Fibroblast of upper back skin (primary cell): ENCODE results near the gene TRIM56.

ENCODE experiments used
- DNase-seq: peaks from one replicate; pipeline ENCODE4 v3.0.0-alpha.2; 2013

Gene TRIM56

GRCh38 chr7:101134399-101134980 is 49.2 kb downstream of the TRIM56 start:
- DNase-seq: peak; percentile 80

DNA sequence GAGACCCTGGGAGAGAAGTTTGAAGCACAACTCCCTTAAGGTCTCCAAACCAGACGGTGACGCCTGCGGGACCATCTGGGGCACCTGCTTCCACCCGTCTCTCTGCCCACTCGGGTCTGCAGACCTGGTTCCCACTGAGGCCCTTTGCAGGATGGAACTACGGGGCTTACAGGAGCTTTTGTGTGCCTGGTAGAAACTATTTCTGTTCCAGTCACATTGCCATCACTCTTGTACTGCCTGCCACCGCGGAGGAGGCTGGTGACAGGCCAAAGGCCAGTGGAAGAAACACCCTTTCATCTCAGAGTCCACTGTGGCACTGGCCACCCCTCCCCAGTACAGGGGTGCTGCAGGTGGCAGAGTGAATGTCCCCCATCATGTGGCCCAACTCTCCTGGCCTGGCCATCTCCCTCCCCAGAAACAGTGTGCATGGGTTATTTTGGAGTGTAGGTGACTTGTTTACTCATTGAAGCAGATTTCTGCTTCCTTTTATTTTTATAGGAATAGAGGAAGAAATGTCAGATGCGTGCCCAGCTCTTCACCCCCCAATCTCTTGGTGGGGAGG is 52.5 kb downstream of the TRIM56 start:
- no peak for DNase-seq

DNA sequence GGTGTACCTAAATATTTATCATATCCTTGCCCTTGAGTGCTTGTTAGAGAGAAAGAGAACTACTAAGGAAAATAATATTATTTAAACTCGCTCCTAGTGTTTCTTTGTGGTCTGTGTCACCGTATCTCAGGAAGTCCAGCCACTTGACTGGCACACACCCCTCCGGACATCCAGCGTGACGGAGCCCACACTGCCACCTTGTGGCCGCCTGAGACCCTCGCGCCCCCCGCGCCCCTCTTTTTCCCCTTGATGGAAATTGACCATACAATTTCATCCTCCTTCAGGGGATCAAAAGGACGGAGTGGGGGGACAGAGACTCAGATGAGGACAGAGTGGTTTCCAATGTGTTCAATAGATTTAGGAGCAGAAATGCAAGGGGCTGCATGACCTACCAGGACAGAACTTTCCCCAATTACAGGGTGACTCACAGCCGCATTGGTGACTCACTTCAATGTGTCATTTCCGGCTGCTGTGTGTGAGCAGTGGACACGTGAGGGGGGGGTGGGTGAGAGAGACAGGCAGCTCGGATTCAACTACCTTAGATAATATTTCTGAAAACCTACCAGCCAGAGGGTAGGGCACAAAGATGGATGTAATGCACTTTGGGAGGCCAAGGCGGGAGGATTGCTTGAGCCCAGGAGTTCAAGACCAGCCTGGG is 53.1 kb downstream of the TRIM56 start:
- peak; percentile 97 for DNase-seq

DNA sequence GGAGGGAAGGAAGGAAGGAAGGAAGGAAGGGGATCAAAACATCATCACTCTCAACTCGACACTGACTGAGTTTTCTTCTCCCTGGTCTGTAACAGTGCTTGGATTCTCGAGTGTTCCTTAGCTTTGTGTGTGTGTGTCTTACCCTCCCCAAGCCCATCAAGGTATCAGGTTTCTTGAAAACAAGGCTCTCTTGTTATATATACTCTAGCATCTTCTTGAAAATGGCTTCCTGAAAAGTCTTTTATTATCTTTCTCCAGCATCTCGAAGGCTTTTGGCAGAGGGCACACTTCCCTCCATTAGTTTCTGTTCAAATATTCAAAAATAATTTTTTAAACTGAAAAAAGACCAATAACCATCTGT is 55.0 kb downstream of the TRIM56 start:
- no peak for DNase-seq

DNA sequence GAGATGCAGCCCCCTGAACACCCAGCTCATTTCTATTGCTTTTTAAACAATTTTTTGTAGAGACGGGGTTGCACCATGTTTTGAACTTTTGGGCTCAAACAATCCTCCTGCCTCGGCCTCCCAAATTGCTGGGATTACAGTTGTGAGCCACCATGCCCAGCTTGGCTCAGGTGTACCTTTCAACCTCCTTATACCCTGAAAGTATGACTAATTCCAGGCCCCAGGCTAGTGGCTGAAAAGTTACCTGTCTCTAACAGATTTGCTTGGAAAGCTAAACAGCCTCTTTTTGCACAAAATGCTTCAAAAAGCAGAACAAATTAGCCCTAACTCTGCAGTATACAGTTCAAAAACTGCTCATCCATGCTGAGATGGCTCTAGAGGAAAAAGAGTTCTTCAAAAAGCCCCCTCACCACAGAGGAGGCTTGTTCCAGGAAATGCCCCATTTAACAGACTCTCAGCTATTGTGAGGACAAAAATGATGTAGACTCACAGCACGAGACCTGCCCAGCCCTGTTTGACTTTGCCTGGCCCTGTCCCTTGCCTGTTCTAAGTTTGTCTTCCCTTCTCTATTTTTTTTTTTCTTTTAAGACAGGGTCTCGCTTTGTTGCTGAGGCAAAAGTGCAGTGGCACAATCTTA is 55.6 kb downstream of the TRIM56 start:
- no peak for DNase-seq
